HG02973 (cell line): ENCODE results near the gene MMP1.
"Not testable (repeated sequence)": the region's sequence is repeated elsewhere in the genome, so short reads cannot be mapped to it uniquely, and the experiment has no call there.

Source experiments
- ATAC-seq: cut with Tn5 transposase; IDR thresholded peaks from one replicate; pipeline ENCODE4 v1.9.1; 2021; ENCODE audit warnings: moderate library complexity; ENCODE audit not compliant: unreplicated experiment

The MMP1 gene

DNA sequence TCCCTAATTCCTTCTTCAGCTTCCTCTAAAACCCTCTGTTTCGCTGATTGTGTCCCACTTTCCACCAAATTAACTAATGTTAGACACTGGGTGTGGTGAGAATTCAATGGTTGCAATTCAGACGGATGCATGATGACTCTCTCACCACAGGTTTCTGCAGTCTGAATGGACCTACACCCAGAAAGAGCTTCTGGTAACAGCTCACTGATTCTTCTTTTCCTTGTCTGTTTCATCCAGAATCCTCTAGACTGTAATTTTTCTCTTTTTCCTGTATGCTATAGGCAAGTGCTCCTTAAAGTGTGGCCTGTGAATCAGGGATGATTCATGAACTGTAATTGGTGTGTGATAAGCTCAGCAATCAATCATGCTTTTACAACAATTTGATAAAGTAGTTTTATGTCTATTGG lies 35.6 kb downstream of the MMP1 start:
- no peak for ATAC-seq

GRCh38 chr11:102761646-102762238 lies 36.2 kb downstream of the MMP1 start:
- ATAC-seq = no peak

GRCh38 chr11:102760344-102761035 lies 37.5 kb downstream of the MMP1 start:
- no peak for ATAC-seq

DNA sequence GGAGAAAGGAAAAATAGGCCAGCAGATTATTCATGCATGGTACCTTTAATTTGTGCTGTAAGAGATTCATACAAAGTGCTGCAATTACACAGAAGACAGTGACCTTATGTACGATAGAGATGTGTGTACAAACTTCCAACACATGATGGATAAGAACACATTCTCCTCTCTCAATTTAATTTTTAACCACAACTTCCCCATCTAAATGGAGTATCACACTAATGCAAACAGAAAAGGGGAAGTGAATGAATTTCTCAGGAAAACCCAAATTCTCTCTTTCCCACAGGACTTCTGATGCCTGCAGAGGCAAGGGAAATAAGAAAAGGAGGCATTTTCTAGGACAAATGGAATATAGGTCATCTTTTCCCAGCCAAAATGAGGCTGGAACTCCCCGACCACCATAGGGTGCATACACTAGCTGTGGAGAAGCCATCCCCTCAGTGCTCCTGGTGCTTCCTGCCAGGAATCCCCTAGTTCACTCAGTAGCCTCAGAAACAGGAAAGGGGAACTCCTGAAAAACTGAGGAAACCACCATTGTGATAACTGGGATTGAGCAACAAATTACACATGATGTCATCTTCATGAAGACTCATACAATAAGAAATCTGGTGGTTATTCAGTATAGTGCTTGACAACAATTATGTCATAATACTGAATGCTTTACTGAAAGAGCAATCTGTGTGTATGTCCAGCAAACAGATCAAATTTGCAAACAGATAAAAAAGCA lies 40.0 kb downstream of the MMP1 start:
- ATAC-seq = no peak

DNA sequence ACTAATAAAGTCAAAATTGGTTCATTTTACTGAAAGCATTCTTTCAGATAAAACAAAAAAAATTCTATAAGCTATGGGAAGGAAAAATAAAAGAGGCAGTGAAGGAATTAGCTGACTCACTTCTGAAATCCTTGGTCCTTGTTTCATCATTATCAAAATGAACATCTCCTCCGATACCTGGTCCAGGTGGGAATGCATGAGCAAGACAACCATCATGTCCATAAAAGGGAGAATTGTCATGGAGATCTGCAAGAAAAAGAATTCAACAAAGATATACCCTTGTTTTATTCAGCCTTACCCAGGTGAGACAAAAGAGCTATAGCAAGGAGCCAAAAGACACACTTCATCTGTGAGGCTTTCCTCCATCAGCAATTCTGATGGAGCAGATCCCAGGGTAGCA lies 44.7 kb downstream of the MMP1 start:
- ATAC-seq = no peak

DNA sequence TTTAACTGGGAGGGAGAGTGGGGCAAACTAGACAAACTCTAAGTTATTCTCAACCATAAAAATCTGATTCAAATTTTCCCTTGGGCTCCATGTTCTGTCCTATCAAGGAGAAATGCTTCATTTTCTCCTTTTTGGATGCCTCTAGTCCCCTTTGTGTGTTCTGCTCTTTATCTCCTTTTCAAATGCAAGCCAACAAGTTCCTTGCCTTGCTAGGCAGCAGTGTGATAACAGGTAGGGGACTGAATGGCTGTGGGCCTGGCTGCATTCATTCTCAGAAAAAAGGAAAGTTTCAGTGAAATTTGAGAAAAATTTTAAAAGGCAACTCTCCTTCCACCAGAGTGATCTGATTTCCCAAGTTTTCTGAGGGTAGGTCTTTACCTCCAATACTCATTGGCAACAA lies 46.3 kb downstream of the MMP1 start:
- no peak for ATAC-seq

- ATAC-seq = no peak
Measured at GRCh38 chr11:102749101-102749722, 48.7 kb downstream of the MMP1 start.

- ATAC-seq = not testable (repeated sequence)
Measured at GRCh38 chr11:102746746-102747578, 51.0 kb downstream of the MMP1 start.
